MM.1S (cell line): ENCODE measurements around the gene ULK4.

Source experiments
- EZH2 ChIP-seq: fragments of 300-600 bp; sonication (generic); optimal IDR thresholded peaks from 2 replicates; pipeline ENCODE3; 2017; ENCODE audit warnings: low read depth, mild to moderate bottlenecking, antibody characterized with exemption, low read length, mixed read lengths
- TF ChIP-seq, protein P1 (sequence below): fragments of 300-600 bp; sonication (generic); IDR thresholded peaks from 2 replicates; pipeline ENCODE4 v1.5.1; 2016; ENCODE audit warnings: antibody characterized with exemption, low read length, mixed read lengths

GRCh38 chr3:41209646-41210045 is 752.3 kb downstream of the ULK4 start:
- TF ChIP-seq, protein P1, sequence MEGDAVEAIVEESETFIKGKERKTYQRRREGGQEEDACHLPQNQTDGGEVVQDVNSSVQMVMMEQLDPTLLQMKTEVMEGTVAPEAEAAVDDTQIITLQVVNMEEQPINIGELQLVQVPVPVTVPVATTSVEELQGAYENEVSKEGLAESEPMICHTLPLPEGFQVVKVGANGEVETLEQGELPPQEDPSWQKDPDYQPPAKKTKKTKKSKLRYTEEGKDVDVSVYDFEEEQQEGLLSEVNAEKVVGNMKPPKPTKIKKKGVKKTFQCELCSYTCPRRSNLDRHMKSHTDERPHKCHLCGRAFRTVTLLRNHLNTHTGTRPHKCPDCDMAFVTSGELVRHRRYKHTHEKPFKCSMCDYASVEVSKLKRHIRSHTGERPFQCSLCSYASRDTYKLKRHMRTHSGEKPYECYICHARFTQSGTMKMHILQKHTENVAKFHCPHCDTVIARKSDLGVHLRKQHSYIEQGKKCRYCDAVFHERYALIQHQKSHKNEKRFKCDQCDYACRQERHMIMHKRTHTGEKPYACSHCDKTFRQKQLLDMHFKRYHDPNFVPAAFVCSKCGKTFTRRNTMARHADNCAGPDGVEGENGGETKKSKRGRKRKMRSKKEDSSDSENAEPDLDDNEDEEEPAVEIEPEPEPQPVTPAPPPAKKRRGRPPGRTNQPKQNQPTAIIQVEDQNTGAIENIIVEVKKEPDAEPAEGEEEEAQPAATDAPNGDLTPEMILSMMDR = no peak
- no peak for TF ChIP-seq EZH2
